ENCODE results near the gene GRK5.

DNA sequence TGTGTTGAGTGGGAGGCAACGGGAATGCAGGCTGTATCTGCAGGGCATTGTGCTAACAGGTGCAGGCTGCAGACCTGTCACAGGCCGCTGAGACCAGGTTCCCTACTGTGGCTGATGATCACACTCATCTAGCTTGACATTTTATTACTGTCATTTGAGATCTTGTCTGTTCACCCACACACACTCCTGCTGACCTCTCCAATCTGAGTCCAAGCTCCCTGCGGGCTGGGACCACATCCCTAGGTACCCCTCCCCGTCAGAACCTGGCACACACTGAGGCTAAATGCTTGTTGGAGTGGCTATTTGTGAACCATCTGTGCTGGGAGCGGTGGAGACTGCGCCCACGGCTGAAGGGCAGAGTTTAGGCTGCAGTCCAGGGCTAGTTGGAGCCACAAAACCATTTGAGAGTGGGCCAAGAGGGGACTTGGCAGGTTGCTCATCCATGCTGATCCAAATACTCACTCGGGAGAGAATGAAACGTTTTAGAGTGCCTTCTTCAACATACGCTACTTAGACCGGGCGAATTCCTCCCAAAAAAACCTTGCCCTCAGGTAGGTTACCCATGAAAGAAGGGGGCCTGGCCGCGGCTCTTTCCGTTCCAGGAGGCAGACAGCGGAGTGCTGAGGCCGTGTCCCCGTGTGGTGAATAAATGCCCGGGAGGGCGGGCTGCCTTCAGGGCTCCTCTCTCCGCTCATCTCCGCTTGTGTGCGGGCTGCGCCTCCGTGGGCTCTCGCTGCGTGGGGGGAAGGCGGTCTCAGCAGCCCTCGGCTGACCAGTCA, 170.8 kb downstream of the GRK5 start:
- TF ChIP-seq, protein P1, sequence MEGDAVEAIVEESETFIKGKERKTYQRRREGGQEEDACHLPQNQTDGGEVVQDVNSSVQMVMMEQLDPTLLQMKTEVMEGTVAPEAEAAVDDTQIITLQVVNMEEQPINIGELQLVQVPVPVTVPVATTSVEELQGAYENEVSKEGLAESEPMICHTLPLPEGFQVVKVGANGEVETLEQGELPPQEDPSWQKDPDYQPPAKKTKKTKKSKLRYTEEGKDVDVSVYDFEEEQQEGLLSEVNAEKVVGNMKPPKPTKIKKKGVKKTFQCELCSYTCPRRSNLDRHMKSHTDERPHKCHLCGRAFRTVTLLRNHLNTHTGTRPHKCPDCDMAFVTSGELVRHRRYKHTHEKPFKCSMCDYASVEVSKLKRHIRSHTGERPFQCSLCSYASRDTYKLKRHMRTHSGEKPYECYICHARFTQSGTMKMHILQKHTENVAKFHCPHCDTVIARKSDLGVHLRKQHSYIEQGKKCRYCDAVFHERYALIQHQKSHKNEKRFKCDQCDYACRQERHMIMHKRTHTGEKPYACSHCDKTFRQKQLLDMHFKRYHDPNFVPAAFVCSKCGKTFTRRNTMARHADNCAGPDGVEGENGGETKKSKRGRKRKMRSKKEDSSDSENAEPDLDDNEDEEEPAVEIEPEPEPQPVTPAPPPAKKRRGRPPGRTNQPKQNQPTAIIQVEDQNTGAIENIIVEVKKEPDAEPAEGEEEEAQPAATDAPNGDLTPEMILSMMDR (IDR thresholded peaks at IDR 0.05): no peak
- no peak for TF ChIP-seq POLR2A (IDR thresholded peaks at IDR 0.05)
